Calu3 (cell line): Measurements from ENCODE around the gene DLGAP5. TPM values are rescaled to one million over a fixed set of nuclear protein-coding genes. Genes with fewer than 3 reads are reported as not detected.
A peak's percentile ranks its signal among the peaks of the same experiment; 100 is the strongest.

Experiments used
- BruUV-seq: library from RNA; stranded (reverse); fragments of 400-500 nt; replicated peaks from 2 replicates; lab custom pipeline; 2021; lab: Mats Ljungman, UMichigan
- CTCF ChIA-PET: fragments of 300-600 bp; sonication (Branson Sonifier 250); formaldehyde crosslinking; loops from one replicate; lab custom pipeline; 2022; ENCODE audit warnings: antibody characterized with exemption; lab: Charles Lee
- DNase-seq: peaks from one replicate; pipeline ENCODE4 v3.0.0; 2022
- H3K27ac Mint-ChIP-seq: one replicate; pipeline ENCODE4 v1.8.0; 2022; ENCODE audit warnings: mixed read lengths; ENCODE audit not compliant: unreplicated experiment
- H3K27me3 Mint-ChIP-seq: one replicate; pipeline ENCODE4 v1.8.0; 2022; ENCODE audit warnings: mixed read lengths; ENCODE audit not compliant: unreplicated experiment
- H3K36me3 Mint-ChIP-seq: one replicate; pipeline ENCODE4 v1.8.0; 2022; ENCODE audit warnings: mild to moderate bottlenecking, moderate library complexity, mixed read lengths; ENCODE audit not compliant: insufficient read depth, unreplicated experiment
- H3K4me1 Mint-ChIP-seq: one replicate; pipeline ENCODE4 v1.8.0; 2022; ENCODE audit warnings: mild to moderate bottlenecking, low read depth, mixed read lengths; ENCODE audit not compliant: unreplicated experiment
- H3K4me3 Mint-ChIP-seq: one replicate; pipeline ENCODE4 v1.8.0; 2022; ENCODE audit warnings: mild to moderate bottlenecking, low read depth, moderate library complexity, mixed read lengths; ENCODE audit not compliant: unreplicated experiment
- H3K9me3 Mint-ChIP-seq: one replicate; pipeline ENCODE4 v1.8.0; 2022; ENCODE audit warnings: low read depth, mixed read lengths; ENCODE audit not compliant: unreplicated experiment
- CTCF ChIP-seq: fragments of 200-600 bp; IDR thresholded peaks from one replicate; pipeline ENCODE4 v1.8.0; 2022; ENCODE audit warnings: antibody characterized with exemption; ENCODE audit not compliant: unreplicated experiment
- intact Hi-C: fragments of 100-400 bp; cut with micrococcal nuclease; formaldehyde crosslinking; loops from one replicate; pipeline ENCODE4 v1.10.0; 2022; ENCODE audit not compliant: unreplicated experiment
- total RNA-seq: library from RNA; stranded (reverse); gene quantifications from 2 replicates; pipeline ENCODE4 v1.2.3, GENCODE V29; 2022

Gene DLGAP5
- total RNA-seq, 1 experiment from 2014 or later = 54.3 TPM

DNA sequence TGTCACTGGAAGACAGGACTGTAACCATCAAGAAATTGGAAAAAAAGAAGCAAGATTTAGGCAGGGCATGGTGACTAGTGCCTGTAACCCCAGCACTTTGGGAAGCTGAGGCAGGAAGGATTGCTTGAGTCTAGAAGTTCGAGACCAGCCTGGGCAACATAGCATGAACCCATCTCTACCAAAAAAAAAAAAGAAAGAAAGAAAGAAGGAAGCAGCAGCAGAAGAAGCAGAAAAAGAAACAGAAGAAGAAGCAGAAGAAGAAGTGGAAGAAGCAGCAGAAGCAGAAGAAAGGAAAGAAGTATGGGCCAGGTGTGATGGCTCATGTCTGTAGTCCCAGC, 92.9 kb downstream of the DLGAP5 start:
- Mint-ChIP-seq H3K4me1 (peaks cover 52% of the 10 kb centered on the region), H3K27ac (peak overlapping the region; percentile 93), H3K36me3 (peaks cover 30% of the 10 kb centered on the region), H3K9me3 (no peaks in the 10 kb centered on the region), H3K4me3 (peak overlapping the region; percentile 16), H3K27me3 (no peaks in the 10 kb centered on the region)
- intact Hi-C loops = no loop called here
- no peak for DNase-seq
- no TSS peak for BruUV-seq
- no peak for TF ChIP-seq CTCF
- CTCF ChIA-PET = interaction anchor here (0.6 to 1.3 kb wide), 4 partner anchors 9 to 1685 kb away, joined by 3 to 18 read pairs (median 4); partner anchors contain the start of gene LGALS3

Other genes with a start within 250 kb of the DLGAP5 start
- gene WDHD1, start 164.5 kb downstream of the DLGAP5 start, total RNA-seq = 25.0 and 27.7 TPM in 2 replicates
- 29.9 and 31.5 TPM in 2 replicates for gene SOCS4, start 164.3 kb downstream of the DLGAP5 start, total RNA-seq
- 104 and 108 TPM in 2 replicates for gene MAPK1IP1L, start 139.9 kb downstream of the DLGAP5 start, total RNA-seq
- 429 and 672 TPM in 2 replicates for gene LGALS3, start 62.3 kb downstream of the DLGAP5 start, total RNA-seq
- gene FBXO34, start 79.8 kb upstream of the DLGAP5 start, total RNA-seq = 30.0 and 34.5 TPM in 2 replicates
- 8.1 and 9.4 TPM in 2 replicates for gene ATG14, start 220.2 kb upstream of the DLGAP5 start, total RNA-seq
- not detected in 2 replicates for gene TBPL2, start 249.0 kb upstream of the DLGAP5 start, total RNA-seq